ENCODE results near the gene PRR23A.

PRR23A gene

GRCh38 chr3:138964264-138964663 lies 41.8 kb downstream of the PRR23A start:
- Histone ChIP-seq H3K9ac (ENCODE audit: low read depth, low read length) (no peak overlapping the region), H3K9me3 (replicated peaks; ENCODE audit: low read length) (no peaks in the 10 kb centered on the region), H3K4me1 (ENCODE audit: control insufficient read depth, insufficient read depth, low read length) (no peaks in the 10 kb centered on the region), H3K4me3 (ENCODE audit: low read length) (no peak overlapping the region), H3K36me3 (ENCODE audit: insufficient read depth, low read length) (no peaks in the 10 kb centered on the region), H3K4me2 (ENCODE audit: low read length) (no peak overlapping the region), H3K27me3 (ENCODE audit: control insufficient read depth, insufficient read depth, low read length) (peaks cover 37% of the 10 kb centered on the region)

- Histone ChIP-seq H3K27me3 (ENCODE audit: control insufficient read depth, insufficient read depth, low read length) (peaks cover 37% of the 10 kb centered on the region), H3K4me3 (ENCODE audit: low read length) (no peak overlapping the region), H3K9me3 (replicated peaks; ENCODE audit: low read length) (no peaks in the 10 kb centered on the region), H3K4me1 (ENCODE audit: control insufficient read depth, insufficient read depth, low read length) (no peaks in the 10 kb centered on the region), H3K4me2 (ENCODE audit: low read length) (no peak overlapping the region), H3K9ac (ENCODE audit: low read depth, low read length) (no peak overlapping the region), H3K36me3 (ENCODE audit: insufficient read depth, low read length) (no peaks in the 10 kb centered on the region)
Observed at GRCh38 chr3:138962854-138963560, 43.1 kb downstream of the PRR23A start.

GRCh38 chr3:138960417-138960852 lies 45.6 kb downstream of the PRR23A start:
- Histone ChIP-seq H3K9ac (ENCODE audit: low read depth, low read length) (no peak overlapping the region), H3K4me2 (ENCODE audit: low read length) (peak overlapping the region; percentile 29), H3K4me3 (ENCODE audit: low read length) (no peak overlapping the region), H3K36me3 (ENCODE audit: insufficient read depth, low read length) (no peaks in the 10 kb centered on the region), H3K4me1 (ENCODE audit: control insufficient read depth, insufficient read depth, low read length) (no peaks in the 10 kb centered on the region), H3K9me3 (replicated peaks; ENCODE audit: low read length) (no peaks in the 10 kb centered on the region), H3K27me3 (ENCODE audit: control insufficient read depth, insufficient read depth, low read length) (peaks cover 48% of the 10 kb centered on the region)
